ENCODE data around the gene RGS18.

RGS18 gene

GRCh38 chr1:192158181-192158580 is at the start of gene RGS18:
Gene RGS18 (plus strand): TSS chr1:192158462. CDS start chr1:192158638, 176 bp downstream.
- in situ Hi-C loops (cut with MboI; ENCODE audit: low pct_unique_long_range_greater_than_20kb, low sequenced_read_pairs, unreplicated experiment), result no loop called here
- no peak for TF ChIP-seq CTCF (IDR thresholded peaks at IDR 0.05; ENCODE audit: extremely low read depth, insufficient read depth, missing control alignments)
- DNase-seq (ENCODE audit: low spot score), result peak; percentile 3

GRCh38 chr1:192109576-192109975 is 48.7 kb upstream of the RGS18 start:
- DNase-seq (ENCODE audit: low spot score), result no peak
- in situ Hi-C loops (cut with MboI; ENCODE audit: low pct_unique_long_range_greater_than_20kb, low sequenced_read_pairs, unreplicated experiment), result no loop called here
- no peak for TF ChIP-seq CTCF (IDR thresholded peaks at IDR 0.05; ENCODE audit: extremely low read depth, insufficient read depth, missing control alignments)

DNA sequence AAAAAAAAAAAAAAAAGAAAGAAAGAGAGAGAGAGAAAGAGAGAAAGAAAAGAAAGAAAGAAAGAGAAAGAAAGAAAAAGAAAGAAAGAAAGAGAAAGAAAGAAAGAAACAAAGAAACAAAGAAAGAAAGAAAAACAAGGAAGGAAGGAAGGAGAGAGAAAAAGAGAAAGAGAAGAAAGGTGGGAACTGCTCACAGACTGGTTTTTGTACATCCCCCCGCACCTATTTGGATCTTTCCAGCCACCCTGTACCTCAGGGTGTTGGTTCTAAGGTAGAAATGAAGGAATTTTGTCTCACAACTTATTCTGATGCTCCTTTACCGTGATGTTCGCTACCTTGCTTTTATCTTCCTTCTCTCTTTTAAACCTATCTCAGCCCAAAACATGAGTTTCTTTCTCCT is 43.3 kb upstream of the RGS18 start:
- in situ Hi-C loops (cut with MboI; ENCODE audit: low pct_unique_long_range_greater_than_20kb, low sequenced_read_pairs, unreplicated experiment), result no loop called here

DNA sequence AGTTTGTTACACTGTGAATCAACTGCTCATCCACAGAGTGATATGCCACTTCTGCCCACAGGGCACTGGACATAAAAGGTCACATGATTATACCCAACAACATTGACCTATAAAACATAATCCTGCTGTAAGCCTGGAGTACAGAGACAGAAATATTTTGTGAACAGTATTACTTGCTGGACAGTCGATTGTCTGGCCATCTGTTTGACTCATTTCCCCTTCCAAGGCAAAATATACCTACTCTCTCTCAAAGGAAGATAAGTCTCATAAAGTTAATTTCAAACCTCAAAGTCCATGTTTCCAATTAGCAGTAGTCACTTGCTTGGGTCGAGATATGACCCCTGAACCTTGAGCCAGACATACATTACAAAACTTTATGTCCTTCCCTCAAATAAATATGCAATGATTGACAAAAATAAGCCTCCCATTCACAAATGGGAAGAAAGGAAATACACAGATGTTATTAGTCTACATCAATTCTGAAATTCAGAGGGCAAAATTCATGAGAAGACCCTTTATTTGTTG is 39.3 kb upstream of the RGS18 start:
- TF ChIP-seq CTCF (IDR thresholded peaks at IDR 0.05; ENCODE audit: extremely low read depth, insufficient read depth, missing control alignments), result no peak
- DNase-seq (ENCODE audit: low spot score), result no peak
- in situ Hi-C loops (cut with MboI; ENCODE audit: low pct_unique_long_range_greater_than_20kb, low sequenced_read_pairs, unreplicated experiment), result no loop called here

More for the DNA sequence above, 43.3 kb upstream of the RGS18 start:
- TF ChIP-seq CTCF (IDR thresholded peaks at IDR 0.05; ENCODE audit: extremely low read depth, insufficient read depth, missing control alignments), result no peak
- DNase-seq (ENCODE audit: low spot score), result no peak

DNA sequence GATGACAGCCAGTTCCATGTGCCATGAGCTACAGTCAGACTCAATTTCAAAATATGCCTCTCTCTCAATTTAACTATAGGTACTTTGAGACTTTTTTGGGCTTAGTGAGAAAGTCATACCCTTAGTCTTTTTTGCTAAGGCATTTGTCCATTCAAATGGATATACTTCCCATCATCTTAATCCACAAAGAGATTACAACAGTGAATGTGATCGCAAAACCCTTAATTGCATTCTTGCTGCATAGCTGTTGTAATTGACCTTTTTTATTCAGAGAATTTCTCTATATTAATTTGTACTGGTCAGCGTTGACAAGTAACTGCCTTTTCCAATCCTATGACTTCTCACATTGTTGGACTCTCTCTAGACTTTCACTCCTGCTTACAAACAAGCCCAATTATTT is 38.6 kb upstream of the RGS18 start:
- TF ChIP-seq CTCF (IDR thresholded peaks at IDR 0.05; ENCODE audit: extremely low read depth, insufficient read depth, missing control alignments), result no peak
- in situ Hi-C loops (cut with MboI; ENCODE audit: low pct_unique_long_range_greater_than_20kb, low sequenced_read_pairs, unreplicated experiment), result no loop called here
- DNase-seq (ENCODE audit: low spot score), result no peak

GRCh38 chr1:192122668-192123067 is 35.6 kb upstream of the RGS18 start:
- TF ChIP-seq CTCF (IDR thresholded peaks at IDR 0.05; ENCODE audit: extremely low read depth, insufficient read depth, missing control alignments), result no peak
- in situ Hi-C loops (cut with MboI; ENCODE audit: low pct_unique_long_range_greater_than_20kb, low sequenced_read_pairs, unreplicated experiment), result no loop called here

GRCh38 chr1:192123212-192123611 is 35.0 kb upstream of the RGS18 start:
- in situ Hi-C loops (cut with MboI; ENCODE audit: low pct_unique_long_range_greater_than_20kb, low sequenced_read_pairs, unreplicated experiment), result no loop called here
- DNase-seq (ENCODE audit: low spot score), result no peak
- no peak for TF ChIP-seq CTCF (IDR thresholded peaks at IDR 0.05; ENCODE audit: extremely low read depth, insufficient read depth, missing control alignments)

More at GRCh38 chr1:192122668-192123067, 35.6 kb upstream of the RGS18 start:
- no peak for DNase-seq (ENCODE audit: low spot score)

All from GM13977 (cell line).